Measurements from ENCODE around the gene MORC3. TPM values are rescaled to one million over a fixed set of nuclear protein-coding genes. Genes with fewer than 3 reads are reported as not detected.

Gene MORC3, protein sequence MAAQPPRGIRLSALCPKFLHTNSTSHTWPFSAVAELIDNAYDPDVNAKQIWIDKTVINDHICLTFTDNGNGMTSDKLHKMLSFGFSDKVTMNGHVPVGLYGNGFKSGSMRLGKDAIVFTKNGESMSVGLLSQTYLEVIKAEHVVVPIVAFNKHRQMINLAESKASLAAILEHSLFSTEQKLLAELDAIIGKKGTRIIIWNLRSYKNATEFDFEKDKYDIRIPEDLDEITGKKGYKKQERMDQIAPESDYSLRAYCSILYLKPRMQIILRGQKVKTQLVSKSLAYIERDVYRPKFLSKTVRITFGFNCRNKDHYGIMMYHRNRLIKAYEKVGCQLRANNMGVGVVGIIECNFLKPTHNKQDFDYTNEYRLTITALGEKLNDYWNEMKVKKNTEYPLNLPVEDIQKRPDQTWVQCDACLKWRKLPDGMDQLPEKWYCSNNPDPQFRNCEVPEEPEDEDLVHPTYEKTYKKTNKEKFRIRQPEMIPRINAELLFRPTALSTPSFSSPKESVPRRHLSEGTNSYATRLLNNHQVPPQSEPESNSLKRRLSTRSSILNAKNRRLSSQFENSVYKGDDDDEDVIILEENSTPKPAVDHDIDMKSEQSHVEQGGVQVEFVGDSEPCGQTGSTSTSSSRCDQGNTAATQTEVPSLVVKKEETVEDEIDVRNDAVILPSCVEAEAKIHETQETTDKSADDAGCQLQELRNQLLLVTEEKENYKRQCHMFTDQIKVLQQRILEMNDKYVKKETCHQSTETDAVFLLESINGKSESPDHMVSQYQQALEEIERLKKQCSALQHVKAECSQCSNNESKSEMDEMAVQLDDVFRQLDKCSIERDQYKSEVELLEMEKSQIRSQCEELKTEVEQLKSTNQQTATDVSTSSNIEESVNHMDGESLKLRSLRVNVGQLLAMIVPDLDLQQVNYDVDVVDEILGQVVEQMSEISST
- 124 TPM for total RNA-seq

DNA sequence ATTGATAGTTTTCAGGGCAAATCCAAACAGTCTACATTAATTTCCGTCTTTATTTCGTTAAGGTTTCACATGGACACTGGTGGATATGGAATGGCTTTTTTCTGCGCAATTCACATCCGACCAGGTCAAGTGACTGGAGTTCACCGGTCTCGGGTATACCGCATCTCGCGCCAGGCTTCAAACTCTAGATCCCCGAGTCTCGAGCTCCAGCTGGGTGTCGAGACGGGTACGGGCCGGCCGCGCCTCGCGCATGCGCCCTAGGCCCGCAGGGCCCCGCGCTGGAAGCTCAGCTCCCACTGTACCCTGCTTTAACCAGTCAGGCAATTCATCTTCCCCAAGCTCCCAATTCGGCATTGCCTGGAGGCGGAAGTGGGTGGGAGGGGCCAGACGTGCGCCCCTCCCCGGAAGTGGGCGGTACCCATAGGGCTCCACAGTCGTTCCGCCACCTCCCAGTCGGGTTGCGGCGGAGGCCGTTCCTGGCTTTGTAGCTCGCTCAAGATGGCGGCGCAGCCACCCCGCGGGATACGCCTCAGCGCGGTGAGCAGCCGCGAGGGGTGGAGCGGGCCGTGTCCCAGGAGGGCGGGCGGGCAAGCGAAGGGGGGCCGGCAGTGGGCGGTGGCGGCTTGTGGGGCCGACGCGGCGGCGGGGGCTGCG lies at the start of gene MORC3:
TSS of gene MORC3 (plus strand) at position 431 of the 654 bp plus-strand sequence. CDS start at position 499, 68 bp downstream.

DNA sequence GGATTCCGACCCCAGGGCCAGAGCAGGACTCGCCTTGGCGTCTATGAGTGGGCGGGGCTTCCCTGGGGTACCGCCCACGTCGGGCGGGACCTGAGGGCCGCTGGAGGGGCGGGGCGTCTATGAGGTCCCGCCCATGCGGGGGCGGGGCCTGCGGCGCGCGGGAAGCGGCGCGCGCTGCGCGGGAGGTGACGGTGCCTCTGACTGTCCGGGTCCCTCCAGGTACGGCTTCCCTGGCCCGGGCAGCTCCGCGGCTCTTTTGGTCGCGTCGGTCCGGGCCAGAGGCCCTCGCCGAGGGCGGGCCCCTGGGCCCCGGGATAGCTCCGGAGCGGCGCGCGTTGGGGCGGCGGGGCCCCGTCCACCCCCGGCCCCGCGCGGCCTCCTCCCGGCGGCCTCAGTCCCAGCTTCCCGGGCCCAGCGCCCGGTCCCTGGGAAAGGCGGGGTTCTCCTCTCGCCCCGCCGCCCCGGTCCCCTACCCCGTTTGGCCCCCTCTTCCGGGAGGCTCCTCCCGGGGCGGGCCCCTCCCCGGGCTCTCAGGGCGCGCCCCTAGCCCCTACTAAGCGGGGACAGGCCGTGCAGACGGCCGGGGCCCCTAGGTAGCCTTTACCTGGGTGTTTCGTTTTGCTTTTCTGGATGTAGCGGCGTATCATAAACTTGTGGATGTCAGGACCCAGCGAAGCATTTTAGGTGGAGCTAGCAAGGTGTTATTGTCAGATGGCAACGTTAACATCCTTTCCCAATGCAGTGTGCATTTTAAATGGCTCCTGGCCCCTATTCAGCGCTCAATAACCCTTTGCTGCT lies 65.4 kb downstream of the MORC3 start, which contains the start of gene CHAF1B:
TSS of gene CHAF1B (plus strand) at position 160 of the 798 bp plus-strand sequence. CDS start 745 bp downstream, outside the sequence.

Small RNA genes lying within 50 kb of the gene (small RNA-seq; reads per million reads assigned to genes)
- gene ATP5MFP1 (ENCODE audit: low replicate concordance) = not detected

Other genes starting within 250 kb of the MORC3 start
- gene CBR3, start 185.1 kb upstream of the MORC3 start, total RNA-seq = 2.8 TPM
- gene DOP1B, start 163.4 kb upstream of the MORC3 start, total RNA-seq = 72.0 TPM
- gene CHAF1B, start 65.2 kb downstream of the MORC3 start, total RNA-seq = 1.9 TPM
- gene CLDN14, start 159.9 kb downstream of the MORC3 start, total RNA-seq = not detected